ENCODE measurements around the gene FFAR3. TPM values are rescaled to one million over a fixed set of nuclear protein-coding genes. Genes with fewer than 3 reads are reported as not detected.
A peak's percentile ranks its signal among the peaks of the same experiment; 100 is the strongest.

FFAR3 gene
- total and polyA plus RNA-seq, 2 of the 13 experiments (the other 11 are each of a cell fraction or from before 2014, with no cell fraction given): not detected

DNA sequence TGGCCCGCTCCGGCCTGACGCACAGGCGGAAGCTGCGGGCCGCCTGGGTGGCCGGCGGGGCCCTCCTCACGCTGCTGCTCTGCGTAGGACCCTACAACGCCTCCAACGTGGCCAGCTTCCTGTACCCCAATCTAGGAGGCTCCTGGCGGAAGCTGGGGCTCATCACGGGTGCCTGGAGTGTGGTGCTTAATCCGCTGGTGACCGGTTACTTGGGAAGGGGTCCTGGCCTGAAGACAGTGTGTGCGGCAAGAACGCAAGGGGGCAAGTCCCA lies 6.1 kb upstream of the FFAR3 start:
- CTCF ChIA-PET (ENCODE audit: low intra/inter-chr PET ratio, low total read pairs): interaction anchor here (0.7 to 2.7 kb wide), 6 partner anchors 37 to 158 kb away, joined by 3 to 41 read pairs (median 7); partner anchors contain the start of gene USF2
- 0 out of 5 replicates have a peak, but pooled peaks cover 0 to 1% of the 10 kb centered on the region in 2 experiments for H3K27me3 ChIP-seq (ENCODE audit: control insufficient read depth in 1 of 2, insufficient read depth in 2 of 2, low read length in 2 of 2)

DNA sequence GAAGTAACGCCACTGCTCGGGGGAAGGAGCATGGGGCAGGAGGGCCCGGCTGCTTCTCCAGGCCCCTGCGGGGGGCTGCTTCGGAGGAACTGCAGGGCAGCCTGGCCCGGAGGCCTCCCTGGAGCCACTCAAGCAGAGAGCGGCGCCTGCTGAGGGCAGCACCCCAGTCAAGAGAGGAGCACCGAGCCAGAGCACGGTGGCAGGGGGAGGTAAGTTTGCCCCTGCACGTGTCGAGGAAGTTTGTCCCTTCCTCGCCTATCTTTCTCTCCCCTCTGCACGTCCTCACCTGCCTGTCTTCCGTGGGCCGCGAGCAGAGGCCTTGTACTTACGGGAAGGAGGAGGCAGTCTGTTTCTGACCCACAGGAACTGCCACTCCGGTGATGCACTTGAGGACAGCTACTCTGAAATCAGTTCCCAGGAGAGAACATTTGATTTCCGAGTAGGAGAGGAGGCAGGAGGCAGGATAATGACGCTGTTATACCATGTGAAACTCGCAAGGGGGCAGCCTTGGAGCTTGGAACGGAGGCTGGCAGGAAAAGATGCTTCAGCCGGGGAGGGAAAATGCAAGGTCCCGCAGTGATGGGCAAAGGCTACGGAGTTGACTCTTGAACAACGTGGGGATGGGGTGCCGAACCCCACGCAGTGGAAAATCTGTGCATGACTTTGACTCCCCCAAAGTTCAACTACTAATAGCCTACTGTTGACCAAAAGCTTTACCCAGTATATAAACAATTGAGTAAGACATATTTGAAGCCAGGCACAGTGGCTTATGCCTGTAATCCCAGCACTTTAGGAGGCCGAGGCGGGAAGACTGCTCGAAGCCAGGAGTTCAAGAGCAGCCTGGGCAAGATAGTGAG lies 5.6 kb upstream of the FFAR3 start:
- intact Hi-C loops (cut with micrococcal nuclease; ENCODE audit: unreplicated experiment): loop anchor here (1.0 to 5.0 kb wide), 3 partner anchors 45 to 143 kb away; no protein-coding TSS in a partner anchor
- TF ChIP-seq, protein P1, sequence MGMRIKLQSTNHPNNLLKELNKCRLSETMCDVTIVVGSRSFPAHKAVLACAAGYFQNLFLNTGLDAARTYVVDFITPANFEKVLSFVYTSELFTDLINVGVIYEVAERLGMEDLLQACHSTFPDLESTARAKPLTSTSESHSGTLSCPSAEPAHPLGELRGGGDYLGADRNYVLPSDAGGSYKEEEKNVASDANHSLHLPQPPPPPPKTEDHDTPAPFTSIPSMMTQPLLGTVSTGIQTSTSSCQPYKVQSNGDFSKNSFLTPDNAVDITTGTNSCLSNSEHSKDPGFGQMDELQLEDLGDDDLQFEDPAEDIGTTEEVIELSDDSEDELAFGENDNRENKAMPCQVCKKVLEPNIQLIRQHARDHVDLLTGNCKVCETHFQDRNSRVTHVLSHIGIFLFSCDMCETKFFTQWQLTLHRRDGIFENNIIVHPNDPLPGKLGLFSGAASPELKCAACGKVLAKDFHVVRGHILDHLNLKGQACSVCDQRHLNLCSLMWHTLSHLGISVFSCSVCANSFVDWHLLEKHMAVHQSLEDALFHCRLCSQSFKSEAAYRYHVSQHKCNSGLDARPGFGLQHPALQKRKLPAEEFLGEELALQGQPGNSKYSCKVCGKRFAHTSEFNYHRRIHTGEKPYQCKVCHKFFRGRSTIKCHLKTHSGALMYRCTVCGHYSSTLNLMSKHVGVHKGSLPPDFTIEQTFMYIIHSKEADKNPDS (CRISPR knock-in tag; IDR thresholded peaks at IDR 0.05): no peak
- TF ChIP-seq, protein P2, sequence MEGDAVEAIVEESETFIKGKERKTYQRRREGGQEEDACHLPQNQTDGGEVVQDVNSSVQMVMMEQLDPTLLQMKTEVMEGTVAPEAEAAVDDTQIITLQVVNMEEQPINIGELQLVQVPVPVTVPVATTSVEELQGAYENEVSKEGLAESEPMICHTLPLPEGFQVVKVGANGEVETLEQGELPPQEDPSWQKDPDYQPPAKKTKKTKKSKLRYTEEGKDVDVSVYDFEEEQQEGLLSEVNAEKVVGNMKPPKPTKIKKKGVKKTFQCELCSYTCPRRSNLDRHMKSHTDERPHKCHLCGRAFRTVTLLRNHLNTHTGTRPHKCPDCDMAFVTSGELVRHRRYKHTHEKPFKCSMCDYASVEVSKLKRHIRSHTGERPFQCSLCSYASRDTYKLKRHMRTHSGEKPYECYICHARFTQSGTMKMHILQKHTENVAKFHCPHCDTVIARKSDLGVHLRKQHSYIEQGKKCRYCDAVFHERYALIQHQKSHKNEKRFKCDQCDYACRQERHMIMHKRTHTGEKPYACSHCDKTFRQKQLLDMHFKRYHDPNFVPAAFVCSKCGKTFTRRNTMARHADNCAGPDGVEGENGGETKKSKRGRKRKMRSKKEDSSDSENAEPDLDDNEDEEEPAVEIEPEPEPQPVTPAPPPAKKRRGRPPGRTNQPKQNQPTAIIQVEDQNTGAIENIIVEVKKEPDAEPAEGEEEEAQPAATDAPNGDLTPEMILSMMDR (CRISPR knock-in tag; IDR thresholded peaks at IDR 0.05): peak; percentile 97
- TF ChIP-seq TIGD3 (CRISPR knock-in tag; IDR thresholded peaks at IDR 0.05; ENCODE audit: borderline replicate concordance): no peak
- TF ChIP-seq MTERF4 (CRISPR knock-in tag; IDR thresholded peaks at IDR 0.05): 0 out of 2 replicates have a peak, but pooled peaks have one; percentile 47
- TF ChIP-seq IRF2 (CRISPR knock-in tag; IDR thresholded peaks at IDR 0.05): no peak
- 0 out of 2 replicates have a peak, but pooled peaks have one; percentile 34 for TF ChIP-seq ZNF44 (CRISPR knock-in tag; IDR thresholded peaks at IDR 0.05)

More for the DNA sequence above, 6.1 kb upstream of the FFAR3 start:
- Histone ChIP-seq H3K79me2 (ENCODE audit: insufficient read depth, low read length) (no peaks in the 10 kb centered on the region), H3K4me2 (ENCODE audit: low read depth, low read length) (no peak overlapping the region), H2AFZ (ENCODE audit: low read length) (no peak overlapping the region), H3K9ac (ENCODE audit: insufficient read depth, low read depth, low read length) (no peak overlapping the region), H3K9me3 (ENCODE audit: low read length) (no peaks in the 10 kb centered on the region), H3K4me3 (replicated peaks in 1 of 3; ENCODE audit: insufficient read depth in 1 of 3, low read depth in 2 of 3, low read length in 3 of 3) (no peak overlapping the region), H4K20me1 (ENCODE audit: insufficient read depth, low read length) (no peaks in the 10 kb centered on the region), H3K27ac (ENCODE audit: extremely low read length, insufficient read depth, low read length) (no peak overlapping the region), H3K36me3 (replicated peaks in 1 of 2; ENCODE audit: control insufficient read depth in 1 of 2, insufficient read depth in 2 of 2, low read length in 2 of 2) (no peaks in the 10 kb centered on the region), H3K4me1 (ENCODE audit: insufficient read depth, low read length) (peaks cover 61% of the 10 kb centered on the region)
- no peak for ATAC-seq
- intact Hi-C loops (cut with micrococcal nuclease; ENCODE audit: unreplicated experiment) (loop anchor here (1.0 to 5.0 kb wide), 3 partner anchors 45 to 143 kb away; no protein-coding TSS in a partner anchor), in situ Hi-C loops (cut with HindIII; ENCODE audit: extremely low pct_ligation_motif_present, low pct_unique_long_range_greater_than_20kb) (loop anchor here (5.0 kb wide), 1 partner anchor 115 kb away; no protein-coding TSS in a partner anchor)
- DNase-seq (ENCODE audit: low spot score): no peak
- TF ChIP-seq ADNP (CRISPR knock-in tag; IDR thresholded peaks at IDR 0.05): no peak
- TF ChIP-seq ZNF674 (CRISPR knock-in tag; IDR thresholded peaks at IDR 0.05; ENCODE audit: low read depth): no peak
- TF ChIP-seq RFXANK (CRISPR knock-in tag; IDR thresholded peaks at IDR 0.05): no peak
- TF ChIP-seq ZNF879 (CRISPR knock-in tag; IDR thresholded peaks at IDR 0.05): no peak
- TF ChIP-seq ZFY (CRISPR knock-in tag; IDR thresholded peaks at IDR 0.05): no peak
- TF ChIP-seq ZNF558 (CRISPR knock-in tag; IDR thresholded peaks at IDR 0.05; ENCODE audit: borderline replicate concordance): no peak
- BruUV-seq (replicated peaks): no TSS peak
- POLR2A ChIA-PET: interaction anchor here (1.1 kb wide), 1 partner anchor 86 kb away, joined by 3 read pairs; no protein-coding TSS in a partner anchor
- no peak for FAIRE-seq
- 85% methylated on average over 17 of the region's 18 CpGs for WGBS (ENCODE audit: low lambda C conversion rate)

More for the DNA sequence above, 5.6 kb upstream of the FFAR3 start:
- DNase-seq (ENCODE audit: low spot score): peak; percentile 72
- Histone ChIP-seq H3K27me3 (ENCODE audit: control insufficient read depth in 1 of 2, insufficient read depth in 2 of 2, low read length in 2 of 2) (0 out of 5 replicates have a peak, but pooled peaks cover 0 to 1% of the 10 kb centered on the region in 2 experiments), H3K36me3 (replicated peaks in 1 of 2; ENCODE audit: control insufficient read depth in 1 of 2, insufficient read depth in 2 of 2, low read length in 2 of 2) (no peaks in the 10 kb centered on the region), H3K27ac (ENCODE audit: extremely low read length, insufficient read depth, low read length) (no peak overlapping the region), H3K79me2 (ENCODE audit: insufficient read depth, low read length) (no peaks in the 10 kb centered on the region), H3K4me3 (replicated peaks in 1 of 3; ENCODE audit: insufficient read depth in 1 of 3, low read depth in 2 of 3, low read length in 3 of 3) (no peak overlapping the region), H3K9me3 (ENCODE audit: low read length) (no peaks in the 10 kb centered on the region), H3K9ac (ENCODE audit: insufficient read depth, low read depth, low read length) (no peak overlapping the region), H4K20me1 (ENCODE audit: insufficient read depth, low read length) (no peaks in the 10 kb centered on the region), H2AFZ (ENCODE audit: low read length) (peak overlapping the region; percentile 48), H3K4me1 (ENCODE audit: insufficient read depth, low read length) (peaks cover 60% of the 10 kb centered on the region), H3K4me2 (ENCODE audit: low read depth, low read length) (no peak overlapping the region; the same call in 1 of the 2 replicates)
- 11% methylated on average over 18 of the region's 32 CpGs for WGBS (ENCODE audit: low lambda C conversion rate)
- in situ Hi-C loops (cut with HindIII; ENCODE audit: extremely low pct_ligation_motif_present, low pct_unique_long_range_greater_than_20kb): loop anchor here (5.0 kb wide), 1 partner anchor 115 kb away; no protein-coding TSS in a partner anchor
- no TSS peak for BruUV-seq (replicated peaks)
- POLR2A ChIA-PET: interaction anchor here (0.8 to 1.6 kb wide), 3 partner anchors 80 to 142 kb away, joined by 3 read pairs; no protein-coding TSS in a partner anchor
- peak; percentile 73 for ATAC-seq
- FAIRE-seq: peak; percentile 94
- CTCF ChIA-PET (ENCODE audit: low intra/inter-chr PET ratio, low total read pairs): interaction anchor here (0.7 to 2.7 kb wide), 8 partner anchors 38 to 157 kb away, joined by 3 to 41 read pairs (median 4); partner anchors contain the start of gene USF2
